CD4-positive, alpha-beta T cell treated with Interleukin-4 for 4 hours (primary cell): ENCODE results near the gene PKLR.
"Not testable (repeated sequence)": the region's sequence is repeated elsewhere in the genome, so short reads cannot be mapped to it uniquely, and the experiment has no call there.

Source experiments
- DNase-seq: peaks from one replicate; pipeline ENCODE4 v3.0.0-alpha.2; 2020

The PKLR gene

GRCh38 chr1:155316922-155317321 lies 15.7 kb upstream of the PKLR start:
- no peak for DNase-seq

- no peak for DNase-seq
Measured at GRCh38 chr1:155313261-155313660, 12.0 kb upstream of the PKLR start.

- no peak for DNase-seq
Measured at GRCh38 chr1:155309423-155310021, 8.3 kb upstream of the PKLR start.

- peak; percentile 98 for DNase-seq
Measured at GRCh38 chr1:155308493-155309422, 7.5 kb upstream of the PKLR start, which contains the start of gene FDPS. Gene FDPS (plus strand): TSS chr1:155308866. CDS start chr1:155309790, 924 bp downstream.

GRCh38 chr1:155307247-155307740 lies 6.1 kb upstream of the PKLR start:
- DNase-seq, result no peak

- DNase-seq, result no peak
Measured at GRCh38 chr1:155305881-155306391, 4.7 kb upstream of the PKLR start.

- no peak for DNase-seq
Measured at GRCh38 chr1:155304558-155305063, 3.4 kb upstream of the PKLR start.

GRCh38 chr1:155300553-155301329 lies 497 bp downstream of the PKLR start:
- no peak for DNase-seq

- DNase-seq, result no peak
Measured at GRCh38 chr1:155300024-155300423, 1.2 kb downstream of the PKLR start.

GRCh38 chr1:155297384-155297783 lies 3.9 kb downstream of the PKLR start:
- DNase-seq, result no peak

- no peak for DNase-seq
Measured at GRCh38 chr1:155296661-155297060, 4.6 kb downstream of the PKLR start.

- DNase-seq, result no peak
Measured at GRCh38 chr1:155295942-155296267, 5.3 kb downstream of the PKLR start.

- no peak for DNase-seq
Measured at GRCh38 chr1:155295183-155295941, 5.9 kb downstream of the PKLR start.

- no peak for DNase-seq
Measured at GRCh38 chr1:155294520-155295182, 6.6 kb downstream of the PKLR start.

- DNase-seq, result no peak
Measured at GRCh38 chr1:155293086-155293749, 8.0 kb downstream of the PKLR start.

- DNase-seq, result not testable (repeated sequence)
Measured at GRCh38 chr1:155291006-155291405, 10.2 kb downstream of the PKLR start.

GRCh38 chr1:155287987-155288543 lies 13.2 kb downstream of the PKLR start:
- DNase-seq, result no peak

- no peak for DNase-seq
Measured at GRCh38 chr1:155286544-155286943, 14.7 kb downstream of the PKLR start.

GRCh38 chr1:155285631-155286044 lies 15.6 kb downstream of the PKLR start:
- DNase-seq, result no peak

GRCh38 chr1:155285063-155285462 lies 16.2 kb downstream of the PKLR start:
- DNase-seq, result no peak

GRCh38 chr1:155284476-155284875 lies 16.8 kb downstream of the PKLR start:
- DNase-seq, result no peak
